ENCODE measurements around the gene CCL25. TPM values are rescaled to one million over a fixed set of nuclear protein-coding genes. Genes with fewer than 3 reads are reported as not detected.

The CCL25 gene
- not detected for total RNA-seq

GRCh38 chr19:8052464-8052859 is at the start of gene CCL25:
CCL25 (plus strand) TSS chr19:8052760; CDS start chr19:8053050, 290 bp downstream.
- Histone ChIP-seq H3K27me3 (peaks cover 5% of the 10 kb centered on the region), H3K4me3 (no peak within 1 kb of the TSS), H3K9me3 (no peaks in the 10 kb centered on the region), H3K4me1 (peaks cover 3 to 9% (median 6%) of the 10 kb centered on the region in 4 donors), H3K36me3 (no peaks in the 10 kb centered on the region), H3K27ac (no peak within 1 kb of the TSS)
- intact Hi-C loops (cut with DNase I; ENCODE audit: low total_unique reads), result no loop called here
- WGBS, 2 donors (ENCODE audit: low coverage in 1 of 2), result 68 to 100% methylated on average over 3 to 7 of the region's 7 CpGs
- no peak for DNase-seq
- TF ChIP-seq CTCF (IDR thresholded peaks at IDR 0.05) (no peak), POLR2AphosphoS5 (IDR thresholded peaks at IDR 0.05) (no peak), POLR2A (IDR thresholded peaks at IDR 0.05) (no peak), EP300 (IDR thresholded peaks at IDR 0.05; ENCODE audit: low read depth) (no peak)
- in situ Hi-C loops (cut with MboI; ENCODE audit: low pct_ligation_motif_present in 1 of 4, low pct_unique_long_range_greater_than_20kb in 1 of 4, low sequenced_read_pairs in 3 of 4), result no loop called here

- WGBS, 2 donors (ENCODE audit: low coverage in 1 of 2), result 63 to 65% methylated on average over 4 to 6 of the region's 6 CpGs
- Histone ChIP-seq H3K27ac (no peak overlapping the region), H3K4me3 (peak overlapping the region in 2 of 4 donors; percentile 86 to 98), H3K9me3 (no peaks in the 10 kb centered on the region), H3K4me1 (peaks cover 28 to 46% (median 32%) of the 10 kb centered on the region in 4 donors), H3K27me3 (no peaks in the 10 kb centered on the region), H3K36me3 (no peaks in the 10 kb centered on the region)
- DNase-seq, result no peak
- no peak for TF ChIP-seq EP300 (IDR thresholded peaks at IDR 0.05; ENCODE audit: low read depth)
- TF ChIP-seq POLR2AphosphoS5 (IDR thresholded peaks at IDR 0.05), result no peak
- TF ChIP-seq CTCF (IDR thresholded peaks at IDR 0.05), result no peak
- no peak for TF ChIP-seq POLR2A (IDR thresholded peaks at IDR 0.05)
- intact Hi-C loops (cut with DNase I; ENCODE audit: low total_unique reads) (loop anchor here (10.0 kb wide), 1 partner anchor 69 kb away; no protein-coding TSS in a partner anchor), in situ Hi-C loops (cut with MboI; ENCODE audit: low pct_ligation_motif_present in 1 of 4, low pct_unique_long_range_greater_than_20kb in 1 of 4, low sequenced_read_pairs in 3 of 4) (no loop called here)
Observed at GRCh38 chr19:8004001-8004400, 48.6 kb upstream of the CCL25 start.

GRCh38 chr19:8004723-8005513 is 47.6 kb upstream of the CCL25 start:
- in situ Hi-C loops (cut with MboI; ENCODE audit: low pct_ligation_motif_present in 1 of 4, low pct_unique_long_range_greater_than_20kb in 1 of 4, low sequenced_read_pairs in 3 of 4), result no loop called here
- TF ChIP-seq POLR2AphosphoS5 (IDR thresholded peaks at IDR 0.05) (no peak), EP300 (IDR thresholded peaks at IDR 0.05; ENCODE audit: low read depth) (no peak)
- no peaks in the 10 kb centered on the region for H3K9me3 ChIP-seq
- H3K4me1 ChIP-seq, result peaks cover 28 to 46% (median 32%) of the 10 kb centered on the region in 4 donors
- no peaks in the 10 kb centered on the region for H3K27me3 ChIP-seq
- peak overlapping the region; percentile 76 to 98 (median 90) for H3K4me3 ChIP-seq
- no peak for DNase-seq
- intact Hi-C loops (cut with DNase I; ENCODE audit: low total_unique reads), result loop anchor here (10.0 kb wide), 1 partner anchor 70 kb away; no protein-coding TSS in a partner anchor
- H3K36me3 ChIP-seq, result no peaks in the 10 kb centered on the region
- H3K27ac ChIP-seq, result peak overlapping the region; percentile 79 to 93 (median 92)
- WGBS, 2 donors (ENCODE audit: low coverage in 1 of 2), result 0% methylated on average over 15 of the region's 74 CpGs; no CpG with 5 or more reads in 1 of the 2 donors

- TF ChIP-seq POLR2AphosphoS5 (IDR thresholded peaks at IDR 0.05), result peak in 2 of 3 donors; percentile 21 to 34
- no peak for TF ChIP-seq EP300 (IDR thresholded peaks at IDR 0.05; ENCODE audit: low read depth)
- H3K36me3 ChIP-seq, result no peaks in the 10 kb centered on the region
- in situ Hi-C loops (cut with MboI; ENCODE audit: low pct_ligation_motif_present in 1 of 4, low pct_unique_long_range_greater_than_20kb in 1 of 4, low sequenced_read_pairs in 3 of 4) (no loop called here), intact Hi-C loops (cut with DNase I; ENCODE audit: low total_unique reads) (loop anchor here (10.0 kb wide), 1 partner anchor 71 kb away; no protein-coding TSS in a partner anchor)
- DNase-seq, result peak; percentile 92
- H3K27me3 ChIP-seq, result no peaks in the 10 kb centered on the region
- H3K9me3 ChIP-seq, result no peaks in the 10 kb centered on the region
- H3K4me1 ChIP-seq, result peaks cover 27 to 45% (median 32%) of the 10 kb centered on the region in 4 donors
- WGBS, 2 donors (ENCODE audit: low coverage in 1 of 2), result 3% methylated on average over 4 of the region's 98 CpGs; no CpG with 5 or more reads in 1 of the 2 donors
- peak within 1 kb of the TSS; percentile 76 to 98 (median 90) for H3K4me3 ChIP-seq
- peak within 1 kb of the TSS; percentile 79 to 93 (median 92) for H3K27ac ChIP-seq
Observed at GRCh38 chr19:8005534-8006256, 46.9 kb upstream of the CCL25 start, which contains the start of gene ELAVL1. ELAVL1 (minus strand) TSS chr19:8005641; CDS start chr19:7991815, 13,826 bp downstream.

Data from transverse colon (tissue), 4 donors.